PC-9 (cell line): ENCODE measurements around the gene CNNM2.

Source experiments
- EZH2 ChIP-seq: fragments of 200-600 bp; sonication (generic); IDR thresholded peaks from 2 replicates; pipeline ENCODE4 v1.8.0; 2017; ENCODE audit warnings: antibody characterized with exemption, low read depth
- TF ChIP-seq, protein P1 (sequence below): fragments of 200-600 bp; sonication (generic); conservative IDR thresholded peaks from 2 replicates; pipeline ENCODE4 v1.6.1; 2017; ENCODE audit warnings: mixed run types, antibody characterized with exemption, mild to moderate bottlenecking, moderate library complexity

DNA sequence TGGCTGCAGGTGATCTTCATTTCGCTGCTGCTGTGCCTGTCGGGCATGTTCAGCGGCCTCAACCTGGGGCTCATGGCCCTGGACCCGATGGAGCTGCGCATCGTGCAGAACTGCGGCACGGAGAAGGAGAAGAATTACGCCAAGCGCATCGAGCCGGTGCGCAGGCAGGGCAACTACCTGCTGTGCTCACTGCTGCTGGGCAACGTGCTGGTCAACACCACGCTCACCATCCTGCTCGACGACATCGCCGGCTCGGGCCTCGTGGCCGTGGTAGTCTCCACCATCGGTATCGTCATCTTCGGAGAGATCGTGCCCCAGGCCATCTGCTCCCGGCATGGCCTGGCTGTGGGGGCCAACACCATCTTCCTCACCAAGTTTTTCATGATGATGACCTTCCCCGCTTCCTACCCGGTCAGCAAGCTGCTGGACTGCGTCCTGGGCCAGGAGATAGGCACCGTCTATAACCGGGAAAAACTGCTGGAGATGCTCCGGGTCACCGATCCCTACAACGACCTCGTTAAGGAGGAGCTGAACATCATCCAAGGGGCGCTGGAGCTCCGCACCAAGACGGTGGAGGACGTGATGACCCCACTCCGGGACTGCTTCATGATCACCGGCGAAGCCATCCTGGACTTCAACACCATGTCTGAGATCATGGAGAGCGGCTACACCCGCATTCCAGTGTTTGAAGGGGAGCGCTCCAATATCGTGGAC, 1.3 kb downstream of the CNNM2 start:
- TF ChIP-seq, protein P1, sequence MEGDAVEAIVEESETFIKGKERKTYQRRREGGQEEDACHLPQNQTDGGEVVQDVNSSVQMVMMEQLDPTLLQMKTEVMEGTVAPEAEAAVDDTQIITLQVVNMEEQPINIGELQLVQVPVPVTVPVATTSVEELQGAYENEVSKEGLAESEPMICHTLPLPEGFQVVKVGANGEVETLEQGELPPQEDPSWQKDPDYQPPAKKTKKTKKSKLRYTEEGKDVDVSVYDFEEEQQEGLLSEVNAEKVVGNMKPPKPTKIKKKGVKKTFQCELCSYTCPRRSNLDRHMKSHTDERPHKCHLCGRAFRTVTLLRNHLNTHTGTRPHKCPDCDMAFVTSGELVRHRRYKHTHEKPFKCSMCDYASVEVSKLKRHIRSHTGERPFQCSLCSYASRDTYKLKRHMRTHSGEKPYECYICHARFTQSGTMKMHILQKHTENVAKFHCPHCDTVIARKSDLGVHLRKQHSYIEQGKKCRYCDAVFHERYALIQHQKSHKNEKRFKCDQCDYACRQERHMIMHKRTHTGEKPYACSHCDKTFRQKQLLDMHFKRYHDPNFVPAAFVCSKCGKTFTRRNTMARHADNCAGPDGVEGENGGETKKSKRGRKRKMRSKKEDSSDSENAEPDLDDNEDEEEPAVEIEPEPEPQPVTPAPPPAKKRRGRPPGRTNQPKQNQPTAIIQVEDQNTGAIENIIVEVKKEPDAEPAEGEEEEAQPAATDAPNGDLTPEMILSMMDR, result no peak
- TF ChIP-seq EZH2, result no peak
